Bone marrow (tissue), 2 donors: Measurements from ENCODE around the gene RPS6KA2.

Experiments
- DNase-seq, 2 donors: peaks; one replicate each; lab custom pipeline; 2025; lab: John Stamatoyannopoulos, UW

RPS6KA2 gene

GRCh38 chr6:166501246-166501645 lies 125.8 kb downstream of the RPS6KA2 start:
- no peak for DNase-seq

DNA sequence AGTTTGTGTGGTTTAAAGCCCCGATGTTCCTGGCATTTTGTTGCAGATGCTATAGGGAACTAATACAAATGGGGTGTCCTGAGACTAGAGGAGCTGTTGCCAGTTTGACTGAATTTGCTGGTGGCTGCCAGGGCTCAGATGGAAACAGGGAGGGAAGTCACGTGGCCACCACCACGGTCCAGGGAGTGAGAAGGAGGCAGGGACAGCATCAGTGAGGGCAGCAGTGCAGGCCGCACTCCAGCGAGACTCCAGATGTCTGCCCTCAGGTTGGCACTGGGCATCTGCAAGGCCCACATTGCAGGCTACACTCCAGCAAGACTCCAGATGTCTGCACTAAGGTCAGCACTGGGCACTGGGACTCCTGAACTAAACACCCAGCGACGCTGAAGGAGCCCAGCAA lies 126.8 kb downstream of the RPS6KA2 start:
- DNase-seq = no peak

- DNase-seq = no peak
Measured at GRCh38 chr6:166499350-166500163, 127.5 kb downstream of the RPS6KA2 start.

DNA sequence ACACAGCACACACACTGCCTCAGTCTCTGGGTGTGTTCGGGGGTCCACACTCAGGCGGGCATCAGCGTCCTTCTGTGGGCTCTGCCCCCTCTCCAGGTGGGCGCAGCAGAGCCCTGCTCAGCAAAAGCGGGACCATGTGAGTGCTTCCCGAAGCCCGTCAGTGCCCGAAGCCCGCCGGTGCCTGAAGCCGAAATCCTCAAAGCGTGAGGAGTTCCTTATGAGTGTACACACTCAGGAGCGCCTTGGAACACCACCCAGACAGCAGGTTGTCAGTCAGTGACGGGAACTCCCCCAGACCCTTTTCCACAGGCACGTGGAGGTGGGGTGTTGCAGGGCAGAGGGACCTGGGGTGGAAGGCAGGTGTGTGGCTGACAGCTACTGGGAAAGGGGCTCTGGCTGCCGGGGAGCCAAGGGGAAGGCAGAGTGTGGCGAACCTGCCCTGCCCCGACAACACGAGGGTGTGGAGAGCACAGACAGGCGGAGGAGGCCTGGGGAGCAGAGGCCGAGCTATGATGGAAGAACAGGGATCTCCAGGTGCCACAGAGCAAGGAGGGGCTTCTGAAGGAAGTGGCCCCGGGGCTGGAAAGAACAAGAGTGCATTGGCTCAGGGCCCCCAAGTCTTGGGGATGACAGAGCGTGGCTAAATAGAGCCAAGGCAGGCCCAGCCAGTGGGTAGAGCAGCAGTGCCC lies 128.2 kb downstream of the RPS6KA2 start:
- no peak for DNase-seq

- no peak for DNase-seq
Measured at GRCh38 chr6:166498228-166498627, 128.8 kb downstream of the RPS6KA2 start.

GRCh38 chr6:166497087-166497899 lies 129.8 kb downstream of the RPS6KA2 start:
- DNase-seq = no peak

DNA sequence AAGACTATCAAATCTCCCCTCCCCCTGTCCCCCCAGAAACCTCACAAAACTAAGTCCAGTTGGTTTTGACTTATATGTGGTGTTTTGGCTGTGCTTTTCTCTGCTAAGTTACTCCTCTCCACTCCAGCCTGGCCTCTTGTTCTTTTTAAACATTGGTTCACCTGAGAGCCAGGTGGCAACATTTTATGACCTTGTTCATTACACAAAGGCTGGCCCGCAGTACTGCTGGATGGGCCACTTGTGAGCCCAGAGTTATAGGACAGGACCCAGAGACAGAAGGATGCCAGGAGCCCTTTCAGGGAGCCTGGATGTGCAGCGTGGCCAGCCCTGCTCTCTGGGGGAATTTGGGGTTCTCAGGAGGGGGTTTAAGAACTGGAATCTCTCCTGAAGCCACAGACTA lies 130.6 kb downstream of the RPS6KA2 start:
- no peak for DNase-seq

- DNase-seq = no peak
Measured at GRCh38 chr6:166495487-166496314, 131.3 kb downstream of the RPS6KA2 start.

GRCh38 chr6:166494757-166495486 lies 132.1 kb downstream of the RPS6KA2 start:
- no peak for DNase-seq

DNA sequence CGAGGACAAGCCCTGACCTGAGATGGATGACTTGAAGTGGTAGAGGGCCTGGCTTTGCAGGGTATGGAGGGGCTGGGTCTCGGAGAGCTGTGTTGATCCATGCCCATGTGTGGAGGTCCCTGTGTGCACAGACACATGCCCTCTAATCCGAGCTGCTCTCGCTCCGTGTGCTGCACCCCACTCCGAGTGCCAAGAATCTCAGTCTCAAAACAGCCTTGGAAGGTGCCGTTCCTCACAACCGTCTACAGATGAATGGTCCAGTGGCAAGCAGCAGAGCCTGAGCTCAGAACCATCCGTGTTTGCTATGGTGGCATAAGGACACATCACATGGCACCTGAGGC lies 133.0 kb downstream of the RPS6KA2 start:
- no peak for DNase-seq

DNA sequence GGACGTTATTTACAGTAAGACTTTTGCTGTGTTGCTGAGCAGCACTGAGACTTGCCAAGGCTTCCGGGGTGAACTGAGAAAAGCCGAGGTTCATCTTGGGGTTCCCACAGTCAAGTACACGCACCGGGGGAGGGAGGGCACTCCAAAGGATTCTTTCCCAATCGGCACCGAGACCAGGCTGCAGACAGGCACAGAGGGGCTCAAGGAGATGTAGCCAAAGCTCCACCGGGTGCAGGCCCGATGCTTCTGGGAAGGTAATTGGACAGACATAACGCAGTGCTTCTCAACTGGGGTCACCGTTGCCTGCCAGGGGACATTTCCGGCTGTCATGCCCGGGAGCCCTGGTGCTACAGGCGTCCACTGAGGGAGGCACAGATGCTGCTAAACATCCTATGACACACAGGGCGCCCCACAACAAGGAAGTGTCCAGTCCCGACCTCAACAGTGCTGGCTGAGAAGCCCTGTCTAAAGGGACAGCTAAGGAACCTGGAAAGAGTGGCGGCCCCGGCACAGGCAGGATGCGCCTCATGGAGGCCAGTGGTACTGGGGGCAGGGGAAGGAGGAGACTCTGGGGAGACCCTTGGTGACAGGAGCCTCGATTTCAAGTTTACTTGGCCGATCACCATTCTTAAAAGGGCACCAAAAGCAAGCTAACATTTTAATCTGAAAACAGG lies 133.5 kb downstream of the RPS6KA2 start:
- no peak for DNase-seq

GRCh38 chr6:166492092-166492741 lies 134.8 kb downstream of the RPS6KA2 start:
- DNase-seq = no peak

GRCh38 chr6:166490671-166491500 lies 136.2 kb downstream of the RPS6KA2 start:
- no peak for DNase-seq

- no peak for DNase-seq
Measured at GRCh38 chr6:166489301-166490155, 137.5 kb downstream of the RPS6KA2 start.

DNA sequence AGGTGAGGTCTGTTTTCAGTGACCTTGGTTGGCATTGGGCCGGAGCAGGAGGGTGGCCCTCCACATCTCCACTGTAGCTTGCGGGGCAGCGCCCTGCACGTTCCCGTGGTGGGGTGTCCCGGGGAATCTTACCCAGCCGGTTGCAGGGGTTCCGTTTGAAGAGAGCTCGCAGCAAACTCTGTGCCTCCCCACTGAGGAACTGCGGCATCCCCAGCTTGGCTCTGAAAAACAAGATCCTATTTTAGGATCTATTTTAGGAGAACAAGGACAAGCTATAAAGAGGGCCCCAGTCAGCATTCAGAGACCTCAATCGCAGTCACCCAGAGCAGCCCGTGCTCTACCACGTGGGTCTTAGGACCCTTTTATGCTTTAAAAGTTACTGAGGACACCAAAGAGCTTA lies 138.3 kb downstream of the RPS6KA2 start:
- no peak for DNase-seq

- peak; percentile 15 to 99 for DNase-seq
Measured at GRCh38 chr6:166488076-166488685, 138.9 kb downstream of the RPS6KA2 start.

DNA sequence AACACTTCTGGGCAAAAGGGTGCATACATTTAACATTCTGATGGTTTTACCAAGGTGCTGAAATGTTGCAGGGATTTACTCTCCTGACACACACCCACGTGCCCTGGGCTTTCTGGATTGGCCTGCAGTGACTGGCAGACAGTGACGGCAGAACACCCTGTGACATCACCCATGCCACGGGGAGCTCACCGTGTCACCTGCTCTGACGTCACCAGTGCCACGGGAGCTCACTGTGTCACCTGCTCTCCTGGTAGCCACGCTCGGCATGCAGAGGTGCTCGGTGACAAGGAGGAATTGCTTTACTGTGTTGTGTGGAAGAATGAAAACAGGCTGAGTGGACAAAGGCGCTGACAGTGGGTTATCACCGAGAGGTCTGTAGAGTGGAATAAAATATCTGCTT lies 139.9 kb downstream of the RPS6KA2 start:
- DNase-seq = no peak

GRCh38 chr6:166486536-166486880 lies 140.5 kb downstream of the RPS6KA2 start:
- DNase-seq = no peak
